Kasumi-1 (cell line): ENCODE results near the gene ZC3H12C.
"Not testable (repeated sequence)": the region's sequence is repeated elsewhere in the genome, so short reads cannot be mapped to it uniquely, and the experiment has no call there.

Source experiments
- DNase-seq, 2 experiments: peaks; one replicate each; lab custom pipeline; 2025; lab: John Stamatoyannopoulos, UW

ZC3H12C gene

DNA sequence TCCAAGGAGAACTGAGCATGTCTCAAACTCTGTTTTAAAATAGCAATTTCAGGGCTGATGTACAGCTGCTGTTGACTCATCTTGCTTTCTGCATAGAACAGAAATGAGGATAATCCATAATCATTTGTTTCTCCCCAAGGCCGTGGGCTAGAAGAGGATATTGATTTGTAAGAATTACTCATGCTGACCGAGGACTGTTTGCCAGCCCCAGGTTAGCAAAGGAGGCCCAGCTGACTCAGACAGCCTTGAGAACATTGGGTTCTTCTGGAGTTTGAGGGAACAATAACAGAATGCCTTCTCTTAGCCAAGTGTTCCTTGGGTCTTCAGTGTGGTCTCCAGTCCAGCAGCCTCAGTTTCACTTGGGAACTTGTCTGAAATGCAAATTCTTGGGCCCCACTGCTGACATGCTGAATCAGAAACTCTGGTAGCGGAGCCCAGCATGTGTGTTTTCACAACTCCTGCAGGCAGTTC is 92.0 kb downstream of the ZC3H12C start:
- no peak for DNase-seq

DNA sequence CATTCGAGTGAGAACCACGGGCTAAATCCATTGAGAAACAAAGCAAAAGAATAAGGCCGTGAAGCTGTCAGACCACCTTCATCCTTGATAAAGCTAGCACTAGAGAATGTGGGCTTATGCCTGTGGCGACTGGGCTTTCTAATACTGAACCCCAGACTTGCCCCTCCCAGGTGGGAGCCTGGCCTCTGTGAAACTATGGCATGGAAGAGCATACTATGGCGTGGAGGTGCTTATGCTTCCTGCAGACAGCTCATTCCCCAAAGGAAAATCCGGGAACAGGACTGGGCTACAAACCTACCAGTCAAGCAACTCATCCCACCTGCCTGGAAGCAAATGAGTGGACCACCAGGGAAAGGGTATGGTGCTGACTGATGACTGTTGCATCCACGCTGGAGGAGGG is 92.4 kb downstream of the ZC3H12C start:
- no peak for DNase-seq

DNA sequence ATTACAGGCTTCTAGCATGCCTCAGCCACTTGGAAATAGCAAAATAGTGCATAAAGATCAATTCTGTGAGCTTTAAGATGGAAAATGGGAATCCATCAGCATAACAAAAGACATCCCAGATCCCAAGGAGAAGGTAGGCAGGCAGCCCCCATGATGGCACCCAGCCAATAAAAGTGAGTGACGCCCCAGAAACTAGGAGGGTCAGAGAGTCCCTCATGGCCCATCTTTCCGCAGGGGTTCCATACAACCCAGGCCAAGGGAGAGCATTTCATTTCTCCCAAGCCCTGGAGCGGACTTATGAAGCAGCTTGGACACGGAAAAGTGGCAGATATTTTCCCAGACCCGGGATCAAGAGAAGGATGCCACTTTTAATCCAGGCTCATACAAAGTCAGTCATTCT is 93.3 kb downstream of the ZC3H12C start:
- DNase-seq, result no peak

DNA sequence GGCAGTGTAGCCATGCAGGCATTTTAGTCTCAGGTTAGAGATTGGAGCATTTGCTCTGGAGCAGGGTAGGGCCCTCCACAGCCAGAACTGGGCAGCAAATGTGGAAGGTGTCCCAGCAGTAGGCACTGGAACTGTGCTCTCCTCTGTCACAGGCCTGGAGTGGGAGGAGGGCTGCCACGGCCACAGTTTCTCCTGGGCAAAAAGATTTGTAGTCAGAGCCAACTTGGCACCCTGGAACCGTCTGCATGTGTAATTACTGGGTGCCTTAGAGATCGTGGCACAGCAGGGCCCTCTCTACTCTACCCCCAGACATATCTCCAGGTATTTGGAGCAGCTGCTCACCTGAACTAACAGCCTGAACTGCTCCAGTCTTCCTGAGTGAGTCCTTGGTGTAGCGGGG is 93.7 kb downstream of the ZC3H12C start:
- no peak for DNase-seq

GRCh38 chr11:110187731-110188130 is 94.5 kb downstream of the ZC3H12C start:
- DNase-seq, result no peak

GRCh38 chr11:110190885-110191284 is 97.7 kb downstream of the ZC3H12C start:
- DNase-seq, result no peak

DNA sequence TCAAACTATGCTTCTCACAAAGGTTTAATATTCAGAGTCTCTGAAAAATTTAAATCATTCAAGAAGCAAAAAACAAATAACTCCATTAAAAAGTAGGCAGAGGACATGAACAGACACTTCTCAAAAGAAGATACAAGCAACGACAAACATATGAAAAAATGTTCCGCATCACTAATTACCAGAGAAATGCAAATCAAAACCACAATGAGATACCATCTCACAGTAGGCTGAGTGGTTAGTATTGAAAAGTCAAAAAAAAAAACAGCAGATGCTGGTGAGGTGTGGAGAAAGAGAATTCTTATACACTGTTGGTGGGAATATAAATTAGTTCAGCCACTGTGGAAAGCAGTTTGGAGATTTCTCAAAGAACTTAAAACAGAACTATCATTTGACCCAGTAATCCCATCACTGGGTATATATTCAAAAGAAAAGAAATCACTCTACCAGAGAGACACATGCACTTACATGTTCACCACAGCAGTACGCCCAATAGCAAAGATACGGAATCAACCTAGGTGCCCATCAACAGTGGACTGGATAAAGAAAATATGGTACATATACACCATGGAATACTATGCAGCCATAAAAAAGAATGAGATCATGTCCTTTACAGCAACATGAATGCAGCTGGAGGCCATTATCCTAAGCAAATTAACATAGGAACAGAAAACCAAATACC is 99.6 kb downstream of the ZC3H12C start:
- not testable (repeated sequence) for DNase-seq

DNA sequence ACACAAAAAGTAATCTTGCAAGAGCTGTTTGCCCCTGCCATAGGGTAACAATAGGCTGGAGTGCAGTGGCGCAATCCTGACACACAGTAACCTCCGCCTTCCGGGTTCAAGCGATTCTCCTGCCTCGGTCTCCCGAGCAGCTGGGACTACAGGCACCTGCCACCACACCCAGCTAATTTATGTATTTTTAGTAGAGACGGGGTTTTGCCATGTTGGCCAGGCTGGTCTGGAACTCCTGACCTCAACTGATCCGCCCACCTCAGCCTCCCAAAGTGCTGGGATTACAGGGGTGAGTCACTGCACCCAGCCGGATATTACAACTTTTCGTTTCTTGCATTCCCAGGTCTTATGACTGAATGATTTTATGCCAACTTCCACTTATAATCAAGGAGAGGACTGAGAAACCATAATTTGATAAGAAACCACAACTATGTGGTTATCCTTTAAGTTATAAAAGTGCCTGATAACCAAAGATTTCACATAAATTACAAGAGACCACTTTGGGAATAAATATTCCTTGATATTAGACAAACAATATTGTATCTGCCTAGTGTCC is 101.1 kb downstream of the ZC3H12C start:
- DNase-seq, result not testable (repeated sequence)

DNA sequence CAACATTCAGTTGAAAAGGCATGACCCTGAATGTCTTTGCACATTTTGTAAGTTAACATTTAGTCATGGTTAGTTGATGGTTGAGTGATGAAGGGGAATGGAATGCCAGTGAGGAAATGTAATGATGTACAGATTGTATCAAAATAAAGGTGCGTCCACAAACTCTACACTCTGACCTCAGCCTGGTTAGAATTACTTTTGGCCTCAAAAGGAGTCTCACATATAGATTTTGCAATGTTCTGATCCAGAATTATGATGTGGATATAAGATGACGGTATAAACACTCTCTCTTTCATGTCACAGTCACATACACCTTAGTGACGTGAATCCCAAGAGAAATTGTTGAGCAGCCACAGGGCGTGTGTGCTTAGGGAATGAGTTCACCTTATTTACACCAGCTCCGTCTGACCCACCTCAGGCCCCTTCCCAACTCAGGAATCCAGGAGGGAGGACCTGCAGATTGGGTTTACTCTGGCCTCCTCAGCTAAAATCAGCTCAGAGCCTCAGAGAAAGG is 103.1 kb downstream of the ZC3H12C start:
- no peak for DNase-seq

DNA sequence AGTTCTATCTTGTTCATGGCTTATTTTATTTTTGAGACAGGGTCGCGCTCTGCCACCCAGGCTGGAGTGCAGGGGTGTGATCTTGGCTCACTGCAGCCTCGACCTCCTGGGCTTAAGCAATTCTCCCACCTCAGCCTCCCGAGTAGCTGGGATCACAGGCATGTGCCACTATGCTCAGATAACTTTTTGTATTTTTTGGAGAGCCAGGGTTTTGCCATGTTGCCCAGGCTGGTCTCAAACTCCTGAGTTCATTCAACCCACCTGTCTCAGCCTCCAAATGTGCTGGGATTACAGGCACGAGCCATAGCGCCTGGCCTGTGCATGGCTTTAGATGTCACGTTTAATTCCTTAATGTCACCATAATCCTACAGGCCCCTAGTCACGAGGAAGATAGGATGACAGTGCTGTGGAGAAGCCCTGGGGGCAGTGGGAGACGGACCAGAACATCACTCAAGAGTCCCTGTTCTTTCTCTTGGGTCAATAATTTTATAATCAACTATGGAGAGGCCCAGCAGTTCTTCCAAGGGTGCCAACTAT is 103.8 kb downstream of the ZC3H12C start:
- no peak for DNase-seq

- no peak for DNase-seq
These were observed 105.0 kb downstream of the ZC3H12C start for GRCh38 chr11:110198031-110198729.

DNA sequence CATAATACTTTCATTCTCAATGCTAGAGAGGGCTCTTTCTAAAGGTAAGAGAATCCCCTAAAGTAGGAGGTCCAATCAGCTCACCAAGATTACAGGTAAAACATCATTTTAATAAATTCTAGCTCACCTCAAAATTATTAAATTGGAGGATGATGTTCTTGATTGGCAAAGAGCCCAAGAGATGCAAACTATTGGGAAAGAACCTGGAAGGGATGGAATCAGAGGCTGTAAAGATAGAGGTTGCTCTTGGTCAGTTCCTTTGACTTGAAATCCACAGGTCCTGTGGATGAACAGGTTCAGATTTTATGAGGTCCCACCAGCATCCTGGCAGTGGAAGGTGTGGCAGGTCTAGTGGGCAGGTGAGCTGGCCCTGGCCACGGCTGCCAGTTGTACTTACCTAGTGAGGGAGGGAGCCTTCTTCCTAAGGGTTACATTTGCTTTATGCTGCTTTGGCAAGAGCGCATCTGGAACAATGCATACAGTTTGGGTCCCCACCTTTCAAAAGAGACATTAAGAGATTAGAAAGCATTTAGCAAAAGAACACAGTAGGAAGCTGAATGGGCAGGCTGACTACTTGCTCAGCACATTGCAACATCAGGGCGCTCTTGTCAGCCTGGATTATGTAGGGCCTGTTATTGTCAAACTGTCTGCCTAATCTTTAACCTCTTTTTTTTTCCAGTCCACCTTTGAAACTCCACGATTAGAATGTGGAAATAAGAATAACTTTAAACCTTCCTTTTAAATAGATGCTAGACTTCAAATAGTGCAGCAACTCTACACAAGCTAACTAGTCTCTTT is 106.2 kb downstream of the ZC3H12C start:
- DNase-seq, result no peak

DNA sequence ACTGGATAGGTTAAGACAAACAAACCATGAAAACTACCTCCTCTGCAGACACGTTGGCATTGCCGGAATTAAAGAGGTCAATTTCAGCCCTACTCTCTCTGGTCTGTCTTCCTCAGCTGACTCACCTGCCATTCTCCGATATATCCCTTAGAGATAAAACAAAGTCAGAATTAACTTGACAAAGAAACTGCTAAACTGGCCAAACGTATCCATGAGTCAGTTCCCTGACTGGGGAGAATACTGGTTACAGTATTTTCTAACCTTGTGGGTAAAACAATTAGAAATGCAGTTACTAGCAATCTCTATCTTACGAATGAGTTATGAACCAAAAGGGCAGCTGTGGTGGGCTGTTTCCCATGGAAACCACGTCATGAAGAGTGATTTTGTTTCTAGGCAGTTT is 107.0 kb downstream of the ZC3H12C start:
- no peak for DNase-seq

- no peak for DNase-seq
These were observed 107.6 kb downstream of the ZC3H12C start for GRCh38 chr11:110200836-110201235.

DNA sequence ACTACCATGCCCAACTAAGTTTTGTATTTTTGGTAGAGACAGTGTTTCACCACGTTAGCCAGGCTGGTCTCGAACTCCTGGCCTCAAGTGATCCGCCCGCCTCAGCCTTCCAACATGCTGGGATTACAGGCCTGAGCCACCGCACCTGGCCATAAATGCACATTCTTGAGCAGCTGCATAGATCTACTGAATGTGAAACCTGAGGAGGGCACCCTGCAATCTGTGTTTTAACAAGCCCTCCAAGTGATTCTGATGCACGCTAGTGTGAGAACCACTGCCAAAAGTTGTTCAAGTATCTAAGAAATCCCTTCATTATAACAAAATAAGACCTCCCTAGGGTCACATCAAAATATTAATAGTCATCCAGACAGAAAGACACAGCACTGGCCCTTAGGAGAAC is 113.9 kb downstream of the ZC3H12C start:
- no peak for DNase-seq

DNA sequence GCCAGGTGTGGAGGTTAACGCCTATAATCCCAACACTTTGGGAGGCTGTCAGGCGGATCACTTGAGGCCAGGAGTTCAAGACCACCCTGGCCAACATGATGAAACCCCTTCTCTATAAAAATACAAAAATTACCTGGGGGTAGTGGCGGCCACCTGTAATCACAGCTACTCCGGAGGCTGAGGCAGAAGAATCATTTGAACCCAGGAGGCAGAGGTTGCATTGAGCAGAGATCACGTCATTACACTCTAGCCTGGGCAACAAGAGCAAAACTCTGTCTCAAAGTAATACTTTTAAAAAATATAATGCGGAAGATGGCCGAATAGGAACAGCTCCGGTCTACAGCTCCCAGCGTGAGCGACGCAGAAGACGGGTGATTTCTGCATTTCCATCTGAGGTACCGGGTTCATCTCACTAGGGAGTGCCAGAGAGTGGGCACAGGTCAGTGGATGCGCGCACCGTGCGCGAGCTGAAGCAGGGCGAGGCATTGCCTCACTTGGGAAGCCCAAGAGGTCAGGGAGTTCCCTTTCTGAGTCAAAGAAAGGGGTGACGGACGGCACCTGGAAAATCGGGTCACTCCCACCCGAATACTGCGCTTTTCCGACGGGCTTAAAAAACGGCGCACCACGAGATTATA is 115.6 kb downstream of the ZC3H12C start:
- DNase-seq, result not testable (repeated sequence)

GRCh38 chr11:110209313-110209694 is 116.1 kb downstream of the ZC3H12C start:
- not testable (repeated sequence) for DNase-seq

GRCh38 chr11:110217223-110217877 is 124.2 kb downstream of the ZC3H12C start:
- no peak for DNase-seq

- no peak for DNase-seq
These were observed 124.7 kb downstream of the ZC3H12C start for GRCh38 chr11:110217936-110218335.

- DNase-seq, result no peak
These were observed 126.0 kb downstream of the ZC3H12C start for GRCh38 chr11:110219006-110219785.
